ENCODE measurements around the gene NDRG3.

- TF ChIP-seq, protein P1, sequence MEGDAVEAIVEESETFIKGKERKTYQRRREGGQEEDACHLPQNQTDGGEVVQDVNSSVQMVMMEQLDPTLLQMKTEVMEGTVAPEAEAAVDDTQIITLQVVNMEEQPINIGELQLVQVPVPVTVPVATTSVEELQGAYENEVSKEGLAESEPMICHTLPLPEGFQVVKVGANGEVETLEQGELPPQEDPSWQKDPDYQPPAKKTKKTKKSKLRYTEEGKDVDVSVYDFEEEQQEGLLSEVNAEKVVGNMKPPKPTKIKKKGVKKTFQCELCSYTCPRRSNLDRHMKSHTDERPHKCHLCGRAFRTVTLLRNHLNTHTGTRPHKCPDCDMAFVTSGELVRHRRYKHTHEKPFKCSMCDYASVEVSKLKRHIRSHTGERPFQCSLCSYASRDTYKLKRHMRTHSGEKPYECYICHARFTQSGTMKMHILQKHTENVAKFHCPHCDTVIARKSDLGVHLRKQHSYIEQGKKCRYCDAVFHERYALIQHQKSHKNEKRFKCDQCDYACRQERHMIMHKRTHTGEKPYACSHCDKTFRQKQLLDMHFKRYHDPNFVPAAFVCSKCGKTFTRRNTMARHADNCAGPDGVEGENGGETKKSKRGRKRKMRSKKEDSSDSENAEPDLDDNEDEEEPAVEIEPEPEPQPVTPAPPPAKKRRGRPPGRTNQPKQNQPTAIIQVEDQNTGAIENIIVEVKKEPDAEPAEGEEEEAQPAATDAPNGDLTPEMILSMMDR (IDR thresholded peaks at IDR 0.05): no peak
- no peak for TF ChIP-seq POLR2AphosphoS5 (IDR thresholded peaks at IDR 0.05)
These were observed 115.9 kb downstream of the NDRG3 start for GRCh38 chr20:36629719-36630681.
